Hindlimb muscle (tissue), 1 donor: Measurements from ENCODE around the gene LITAFD. TPM values are rescaled to one million over a fixed set of nuclear protein-coding genes. Genes with fewer than 3 reads are reported as not detected.
A peak's percentile ranks its signal among the peaks of the same experiment; 100 is the strongest.
"Not testable (repeated sequence)": the region's sequence is repeated elsewhere in the genome, so short reads cannot be mapped to it uniquely, and the experiment has no call there.

Experiments used
- DNase-seq: peaks from one replicate; pipeline ENCODE4 v3.0.0-alpha.2; 2013
- polyA plus RNA-seq: library from polyadenylated mRNA; unstranded; fragments of 120-200 nt; gene quantifications from one replicate; pipeline ENCODE4 v1.2.1, GENCODE V29; 2013; ENCODE audit not compliant: insufficient read length

LITAFD gene
- polyA plus RNA-seq, 1 donor = not detected

DNA sequence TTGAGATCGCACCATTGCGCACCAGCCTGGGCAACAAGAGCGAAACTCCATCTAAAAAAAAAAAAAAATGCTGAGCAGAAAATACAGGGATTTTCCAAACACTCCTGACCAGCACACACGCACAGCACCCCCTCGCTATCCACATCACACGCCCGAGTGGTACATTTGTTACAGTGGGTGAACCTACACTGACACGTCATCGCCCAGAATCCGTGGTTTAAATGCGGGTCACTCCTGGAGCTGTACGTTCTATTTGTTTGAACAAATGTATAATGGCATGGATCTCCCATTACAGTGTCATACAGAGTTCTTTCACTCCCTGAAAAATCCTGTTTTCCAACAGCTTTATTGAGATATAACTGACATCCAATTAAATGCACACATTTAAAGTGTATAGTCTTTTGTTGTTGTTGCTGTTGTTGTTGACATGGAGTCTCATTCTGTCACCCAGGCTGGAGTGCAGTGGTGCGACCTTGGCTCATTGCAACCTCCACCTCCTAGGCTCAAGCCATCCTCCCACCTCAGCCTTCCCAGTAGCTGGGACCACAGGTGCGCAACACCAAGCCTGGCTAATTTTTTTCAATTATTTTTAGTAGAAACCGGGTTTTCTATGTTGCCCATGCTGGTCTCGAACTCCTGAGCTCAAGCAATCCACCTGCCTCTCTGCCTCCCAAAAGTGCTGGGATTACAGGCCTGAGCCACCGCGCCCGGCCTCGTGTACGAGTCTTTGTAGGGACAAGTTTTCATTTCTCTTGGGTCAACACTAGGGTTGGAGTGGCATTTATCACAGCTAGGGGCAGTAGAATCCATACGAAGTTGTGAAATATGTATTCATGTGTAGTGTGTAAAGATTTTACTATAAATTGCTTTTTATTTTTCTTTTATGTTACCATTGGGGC, 8.9 kb upstream of the LITAFD start:
- no peak for DNase-seq

DNA sequence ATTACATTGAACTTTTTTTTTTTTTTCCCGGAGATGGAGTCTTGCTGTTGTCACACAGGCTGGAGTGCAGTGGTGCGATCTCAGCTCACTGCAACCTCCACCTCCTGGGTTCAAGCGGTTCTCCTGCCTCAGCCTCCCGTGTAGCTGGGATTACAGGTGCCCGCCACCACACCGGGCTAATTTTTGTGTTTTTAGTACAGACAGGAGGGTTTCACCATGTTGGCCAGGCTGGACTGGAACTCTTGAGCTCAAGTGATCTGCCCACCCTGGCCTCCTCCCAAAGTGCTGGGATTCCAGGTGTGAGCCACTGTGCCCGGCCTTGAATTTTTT, 8.3 kb upstream of the LITAFD start:
- not testable (repeated sequence) for DNase-seq

GRCh38 chr16:8874388-8874787, 7.8 kb upstream of the LITAFD start:
- peak; percentile 59 for DNase-seq

- not testable (repeated sequence) for DNase-seq
These were observed 6.8 kb upstream of the LITAFD start for GRCh38 chr16:8875317-8875716.

- no peak for DNase-seq
These were observed 4.1 kb upstream of the LITAFD start for GRCh38 chr16:8877894-8878522.

- no peak for DNase-seq
These were observed 3.6 kb upstream of the LITAFD start for GRCh38 chr16:8878523-8878911.

DNA sequence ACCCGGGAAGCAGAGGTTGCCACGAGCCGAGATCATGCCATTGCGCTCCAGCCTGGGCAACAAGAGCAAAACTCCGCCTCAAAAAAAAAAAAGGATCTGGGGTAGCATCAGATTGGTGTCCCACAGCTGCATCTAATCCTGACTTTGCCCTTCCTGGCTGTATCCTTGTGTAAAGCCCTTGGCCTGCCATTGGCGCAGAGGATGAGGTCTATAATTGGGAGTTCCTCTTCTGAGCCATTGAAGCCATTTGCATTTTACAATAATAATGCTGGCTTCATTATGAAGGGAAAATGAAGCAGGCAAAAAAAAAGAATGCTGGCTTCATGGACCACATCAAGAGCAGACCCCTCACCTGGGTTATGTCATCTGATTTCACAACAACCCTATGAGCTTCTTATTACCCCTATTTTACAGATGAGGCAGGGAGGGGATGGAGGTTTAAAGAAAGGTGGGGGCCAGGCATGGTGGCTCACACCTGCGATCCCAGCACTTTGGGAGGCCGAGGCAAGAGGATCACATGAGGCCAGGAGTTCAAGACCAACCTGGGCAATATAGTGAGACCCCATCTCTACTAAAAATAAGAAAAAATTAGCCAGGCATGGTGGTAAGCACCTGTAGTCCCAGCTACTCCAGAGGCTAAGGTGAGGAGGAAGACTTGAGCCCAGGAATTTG, 1.2 kb upstream of the LITAFD start:
- no peak for DNase-seq

GRCh38 chr16:8882725-8883377, 700 bp downstream of the LITAFD start:
- no peak for DNase-seq

GRCh38 chr16:8885674-8886592, 3.8 kb downstream of the LITAFD start:
- DNase-seq = no peak

DNA sequence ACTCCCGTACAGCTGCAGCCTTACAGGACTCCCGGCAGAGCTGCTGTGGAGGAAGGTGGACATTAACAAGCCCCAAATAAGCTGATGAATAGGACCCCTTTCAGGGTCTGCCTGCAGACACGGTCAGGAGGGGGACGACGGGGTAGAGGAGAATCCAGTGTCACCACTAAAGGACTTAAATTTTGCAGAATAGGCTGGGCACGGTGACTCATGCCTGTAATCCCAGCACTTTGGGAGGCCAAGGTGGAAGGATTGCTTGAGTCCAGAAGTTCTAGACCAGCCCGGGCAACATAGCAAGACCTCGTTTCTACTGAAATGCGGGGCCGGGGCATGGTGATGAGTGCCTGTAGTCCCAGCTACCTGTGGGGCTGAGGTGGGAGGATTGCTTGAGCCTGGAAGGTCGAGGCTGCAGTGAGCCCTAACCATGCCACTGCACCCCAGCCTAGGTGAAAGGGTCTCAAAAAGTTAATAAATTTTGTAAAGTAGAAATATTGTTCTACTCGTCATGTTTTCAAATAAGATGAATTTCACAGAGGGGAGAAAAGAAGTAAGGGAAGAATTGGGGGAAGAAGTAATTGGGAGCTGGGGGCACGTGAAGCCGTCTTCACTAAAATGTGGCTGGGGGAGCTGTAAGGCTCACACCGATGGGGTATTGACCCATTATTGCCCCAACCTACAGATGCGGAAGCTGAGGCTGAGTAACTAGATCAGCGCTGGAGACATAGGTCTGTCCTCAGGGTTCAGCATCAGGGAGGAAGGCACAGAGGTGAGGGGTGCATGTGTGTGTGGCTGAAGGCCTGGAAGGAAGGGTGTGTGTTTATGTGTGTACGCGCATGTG, 4.7 kb downstream of the LITAFD start:
- no peak for DNase-seq

DNA sequence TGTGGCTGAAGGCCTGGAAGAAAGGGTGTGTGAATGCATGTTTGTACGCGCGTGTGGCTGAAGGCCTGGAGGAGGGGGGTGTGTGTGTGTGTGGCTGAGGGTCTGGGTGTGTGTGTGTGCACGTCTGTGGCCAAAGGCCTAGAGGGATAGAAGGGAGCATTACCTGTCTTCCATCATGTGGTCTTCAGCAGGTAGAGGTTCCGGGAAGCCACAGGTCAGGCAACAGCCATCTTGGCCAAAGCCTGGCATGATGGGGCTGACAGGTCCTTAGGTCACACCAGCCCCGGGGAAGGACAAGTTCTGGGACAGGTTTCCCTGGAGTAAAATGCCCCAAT, 5.2 kb downstream of the LITAFD start:
- DNase-seq = no peak

DNA sequence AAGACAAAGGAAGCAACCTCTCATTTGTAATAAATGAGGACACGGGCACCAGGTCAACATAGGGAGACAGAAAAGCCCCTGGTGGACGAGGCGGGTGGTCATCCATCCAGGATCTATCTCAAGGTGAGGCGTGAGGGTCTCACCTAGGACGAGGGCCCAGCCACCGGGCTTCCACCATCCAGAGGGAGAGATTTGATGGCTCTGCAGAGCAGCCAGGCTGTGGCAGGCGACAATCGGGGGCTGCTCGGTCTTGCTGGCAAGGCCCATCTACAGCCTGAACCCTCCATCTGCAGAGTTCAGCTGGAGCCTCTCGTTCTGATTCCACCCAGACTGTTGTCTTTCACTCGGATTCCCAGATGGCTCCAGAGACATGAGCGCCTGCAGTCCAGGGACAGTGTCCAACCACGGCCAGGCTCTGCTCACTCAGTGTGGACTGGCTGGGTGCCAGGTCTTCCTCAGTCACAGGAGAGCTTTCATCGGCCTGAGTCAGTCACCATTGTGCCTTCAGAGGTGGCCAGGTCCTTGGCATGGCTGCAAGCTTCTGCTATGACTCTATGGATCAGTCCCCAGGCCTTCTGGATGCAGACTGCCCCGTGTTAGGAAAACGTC, 5.9 kb downstream of the LITAFD start:
- no peak for DNase-seq

DNA sequence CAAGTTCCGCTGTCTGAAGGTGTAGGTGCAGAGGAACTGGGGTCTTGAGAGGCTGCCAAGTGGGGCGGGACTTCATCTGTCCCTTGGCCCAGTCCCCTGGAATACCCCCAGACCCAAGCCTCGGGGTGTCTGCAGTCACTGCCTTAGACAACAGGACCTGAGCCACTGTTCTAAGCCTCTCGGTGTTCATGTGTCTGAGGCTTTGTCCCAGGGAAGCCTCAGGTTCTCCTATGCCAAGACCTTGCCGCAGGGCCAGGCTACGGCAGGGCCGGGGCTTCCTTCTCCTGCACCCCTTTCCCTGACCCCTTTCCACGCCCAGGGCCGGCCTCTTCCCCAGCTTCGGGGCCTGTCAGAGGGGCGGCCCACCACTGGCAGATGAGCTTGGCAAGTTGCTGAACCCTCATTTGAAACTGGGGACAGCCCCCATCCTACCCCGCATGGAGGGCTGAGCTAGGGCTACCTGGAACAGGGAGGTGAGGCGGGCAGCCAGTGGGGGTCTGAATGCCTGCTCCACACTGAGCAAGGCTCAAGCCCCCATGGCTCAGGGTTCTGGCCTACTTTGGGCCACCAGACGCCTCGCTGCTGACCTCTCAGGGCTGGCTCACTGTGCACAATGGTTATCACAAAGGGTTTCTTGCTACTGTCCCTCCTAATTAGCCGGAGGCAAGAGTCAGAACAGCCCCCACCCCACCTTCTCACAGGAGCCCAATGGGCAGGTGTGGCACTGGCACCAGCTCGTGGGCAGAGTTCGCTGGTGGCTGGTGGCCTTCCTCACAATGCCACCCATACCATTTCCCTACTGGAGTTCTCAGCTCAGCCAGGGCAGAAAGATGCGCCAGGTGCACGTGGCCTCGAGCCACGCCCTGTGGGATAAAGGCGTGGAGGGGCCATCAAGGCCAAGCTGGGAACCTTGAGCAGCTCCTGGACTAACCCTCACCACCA, 7.1 kb downstream of the LITAFD start:
- DNase-seq = no peak

DNA sequence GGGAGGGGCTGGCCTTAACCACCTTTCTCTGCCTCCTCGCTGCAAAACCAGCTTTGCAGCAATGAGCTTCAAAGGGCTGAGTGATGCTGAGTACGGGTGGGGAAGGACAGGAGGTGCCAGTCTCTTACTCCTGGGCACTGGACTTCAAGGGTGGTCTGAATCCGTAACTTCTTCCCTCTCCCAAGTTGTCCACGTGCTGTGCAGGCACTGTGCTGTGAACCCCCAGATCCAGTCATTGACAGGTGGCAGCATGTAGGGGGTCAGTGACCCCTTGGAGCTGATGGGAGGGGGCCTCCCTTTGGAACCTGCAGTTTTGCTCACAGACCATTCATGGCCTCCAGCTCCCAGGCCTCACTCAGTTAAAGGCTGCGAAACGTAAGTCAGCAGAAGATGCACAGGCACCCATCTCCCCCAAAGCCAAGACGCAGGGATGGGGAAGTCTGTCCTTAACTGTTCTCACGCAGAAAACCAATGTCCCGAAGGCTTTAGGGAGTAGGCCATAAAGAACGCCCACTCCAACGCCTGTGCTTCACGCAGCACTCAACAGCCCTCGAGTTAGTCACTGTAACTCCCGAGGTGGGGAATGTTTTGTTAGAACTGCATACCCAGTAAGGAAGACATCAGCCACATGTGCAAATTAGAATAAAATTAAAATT, 7.9 kb downstream of the LITAFD start:
- no peak for DNase-seq

DNA sequence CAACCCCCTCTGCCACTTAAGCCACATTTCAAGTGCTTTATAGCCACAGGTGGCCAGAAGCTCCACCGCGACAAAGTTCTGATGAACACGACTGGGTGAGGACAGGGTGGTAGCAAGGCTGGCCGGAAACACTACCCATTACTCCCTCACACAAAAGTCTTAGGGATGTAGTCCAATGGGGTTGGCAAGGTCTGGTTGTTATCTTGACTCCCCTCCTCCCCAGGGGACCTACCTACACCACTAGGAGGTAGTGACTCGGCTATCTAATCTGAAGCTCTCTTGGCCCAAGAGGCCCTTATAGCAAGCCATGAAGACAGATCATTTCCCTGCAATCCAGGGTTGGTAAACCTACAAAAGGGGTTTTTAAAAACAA, 8.4 kb downstream of the LITAFD start:
- DNase-seq = no peak

GRCh38 chr16:8892101-8892575, 10.0 kb downstream of the LITAFD start:
- DNase-seq = no peak

DNA sequence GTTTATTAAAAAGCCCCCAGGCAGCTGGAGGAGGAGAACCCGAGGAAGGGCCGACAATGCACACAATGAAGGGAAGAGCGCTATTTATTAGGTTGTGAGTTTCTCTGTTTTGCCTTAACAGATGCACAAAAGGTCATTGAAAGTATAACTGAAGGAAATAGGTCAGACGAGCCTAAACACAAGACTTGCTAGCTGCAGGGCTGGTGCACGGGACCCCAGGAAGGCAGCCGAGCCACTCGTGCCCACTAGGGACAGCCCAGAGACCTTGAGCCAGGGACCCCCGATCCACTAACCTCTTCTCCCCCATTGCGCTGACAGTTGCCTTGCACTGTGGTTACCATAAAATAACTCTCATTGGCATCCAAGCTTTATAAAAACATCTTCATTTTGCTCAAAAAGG, 11.3 kb downstream of the LITAFD start:
- DNase-seq = no peak

DNA sequence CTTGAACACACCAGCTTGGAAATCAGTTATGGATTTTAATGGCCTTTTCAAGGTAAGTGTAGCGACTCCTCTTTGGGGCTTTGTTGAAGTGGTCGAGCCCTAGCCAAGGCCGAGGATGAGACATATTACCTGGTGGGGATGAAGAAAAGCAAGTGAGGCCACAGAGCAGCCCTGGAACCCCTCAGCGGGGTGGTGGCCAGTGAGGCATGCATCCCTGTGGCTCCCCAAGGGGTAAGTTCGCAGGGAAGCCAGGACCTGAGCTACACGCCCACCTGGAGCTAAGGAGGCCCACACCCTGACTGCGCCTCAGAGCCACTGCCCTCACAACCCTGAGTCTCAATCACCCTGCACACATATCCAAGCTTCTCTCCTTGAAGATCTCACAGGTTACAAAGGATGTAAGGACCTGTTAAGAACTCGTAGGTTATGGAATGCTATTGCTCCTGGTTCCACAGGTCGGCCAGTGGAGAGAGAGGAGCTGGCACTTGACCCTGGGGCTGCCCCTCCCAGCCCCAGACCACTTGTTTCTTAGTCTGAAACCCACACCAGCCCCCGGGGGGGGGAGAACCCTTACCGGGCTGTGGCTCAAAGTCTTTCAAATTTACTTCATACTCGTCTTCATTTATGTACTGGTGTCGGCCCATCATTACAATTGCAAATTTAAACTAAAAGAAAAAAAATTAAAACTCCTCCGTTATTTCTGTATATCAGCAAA, 12.0 kb downstream of the LITAFD start:
- DNase-seq = no peak
